ENCODE data around the gene EIF4E1B.

DNA sequence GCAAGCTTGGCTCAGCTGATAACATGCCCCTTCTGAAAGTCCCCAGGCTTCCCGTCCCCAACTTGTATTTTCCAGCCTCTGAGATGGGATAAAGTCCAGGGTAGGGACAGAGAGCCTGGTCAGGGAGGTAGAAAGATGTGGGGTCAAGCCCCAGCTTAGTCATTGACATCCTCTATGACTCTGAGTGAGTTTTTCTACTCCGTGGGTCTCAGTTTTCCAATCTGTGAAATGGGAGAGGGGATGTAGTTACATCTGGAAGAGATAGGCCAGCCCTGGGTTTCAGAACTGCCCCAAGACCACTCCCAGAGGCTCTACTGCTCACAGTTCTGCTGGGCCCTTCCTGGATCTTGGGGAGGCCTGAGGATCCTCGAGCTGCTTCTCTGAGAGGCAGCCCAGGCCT, 23.6 kb upstream of the EIF4E1B start:
- TF ChIP-seq EZH2phosphoT487 (IDR thresholded peaks at IDR 0.05; ENCODE audit: insufficient read depth, low read depth) (no peak), EZH2 (IDR thresholded peaks at IDR 0.05; ENCODE audit: insufficient read depth, poor library complexity, severe bottlenecking) (no peak)

Measured in GM23248 (cell line).